Sigmoid colon (tissue), 4 donors: ENCODE results near the gene PODNL1.

Source experiments
- CTCF ChIP-seq, 4 experiments: fragments of 450-650 bp in 3 of 4; fragments of 200-600 bp in 1 of 4; IDR thresholded peaks; one replicate each; pipeline ENCODE4 v1.5.1; 2016 to 2019; ENCODE audit warnings: antibody characterized with exemption in 4 of 4, mild to moderate bottlenecking in 3 of 4, moderate library complexity in 2 of 4
- POLR2A ChIP-seq, 2 donors: fragments of 450-650 bp; IDR thresholded peaks; one replicate each; pipeline ENCODE4 v1.6.1; 2016; ENCODE audit warnings: antibody characterized with exemption in 2 of 2, mild to moderate bottlenecking in 2 of 2, moderate library complexity in 2 of 2
- POLR2AphosphoS5 ChIP-seq, 4 donors: sonication (generic); formaldehyde crosslinking; IDR thresholded peaks; one replicate each; pipeline ENCODE4 v1.6.1; 2017; ENCODE audit warnings: antibody characterized with exemption in 4 of 4

GRCh38 chr19:13980340-13980739 is 42.1 kb upstream of the PODNL1 start:
- TF ChIP-seq CTCF (IDR thresholded peaks at IDR 0.05) = no peak
- no peak for TF ChIP-seq POLR2AphosphoS5 (IDR thresholded peaks at IDR 0.05)
- TF ChIP-seq POLR2A (IDR thresholded peaks at IDR 0.05) = no peak
